ENCODE data around the gene MRPL46. TPM values are rescaled to one million over a fixed set of nuclear protein-coding genes. Genes with fewer than 3 reads are reported as not detected.

The MRPL46 gene
- total RNA-seq, 6 donors from 2014 or later: 8.7 to 23.1 (median 17.6) TPM

DNA sequence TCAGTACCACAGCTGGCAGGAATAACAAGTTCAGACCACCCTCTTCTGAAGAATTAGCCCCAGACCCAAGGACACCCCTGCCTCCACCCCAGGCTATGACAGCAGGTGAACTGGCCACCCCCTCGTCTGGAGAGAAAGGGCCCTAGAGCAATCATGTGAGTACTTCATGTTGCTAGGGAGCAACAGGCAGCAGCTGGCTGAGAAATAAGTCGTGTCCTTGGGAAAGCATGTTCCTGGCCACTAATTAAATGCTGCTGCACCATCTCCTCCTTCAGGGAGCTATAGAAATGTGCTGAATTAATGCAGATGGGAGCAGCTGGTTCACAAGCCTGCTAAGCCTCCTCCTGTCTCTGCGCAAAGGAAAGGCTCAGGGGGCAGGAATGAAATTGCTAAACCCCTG is 31.8 kb upstream of the MRPL46 start:
- WGBS, 2 donors: 78 to 81% methylated on average over 3 of the region's 3 CpGs
- DNase-seq (no peak), ATAC-seq (ENCODE audit: low FRiP score in 2 of 2) (no peak)
- H3K36me3 ChIP-seq: peaks cover 0 to 6% (median 2%) of the 10 kb centered on the region in 4 donors
- TF ChIP-seq POLR2A (IDR thresholded peaks at IDR 0.05) (no peak), EP300 (IDR thresholded peaks at IDR 0.05) (no peak)
- H3K4me1 ChIP-seq: no peaks in the 10 kb centered on the region
- no peak overlapping the region for H3K27ac ChIP-seq
- H3K27me3 ChIP-seq: no peaks in the 10 kb centered on the region
- no peak overlapping the region for H3K4me3 ChIP-seq
- H3K9me3 ChIP-seq: no peaks in the 10 kb centered on the region

- DNase-seq (no peak), ATAC-seq (ENCODE audit: low FRiP score in 2 of 2) (peak in 1 of 2 donors; percentile 21)
- Histone ChIP-seq H3K27ac (no peak overlapping the region), H3K36me3 (no peaks in the 10 kb centered on the region), H3K27me3 (no peaks in the 10 kb centered on the region), H3K4me3 (no peak overlapping the region), H3K4me1 (no peaks in the 10 kb centered on the region), H3K9me3 (no peaks in the 10 kb centered on the region)
- WGBS, 2 donors: 77 to 90% methylated on average over 10 to 11 of the region's 11 CpGs
- TF ChIP-seq POLR2A (IDR thresholded peaks at IDR 0.05) (no peak), EP300 (IDR thresholded peaks at IDR 0.05) (no peak), POLR2AphosphoS5 (IDR thresholded peaks at IDR 0.05) (no peak), CTCF (IDR thresholded peaks at IDR 0.05) (no peak)
These were observed 30.0 kb upstream of the MRPL46 start for GRCh38 chr15:88497109-88497765.

GRCh38 chr15:88493844-88494243 is 26.7 kb upstream of the MRPL46 start:
- Histone ChIP-seq H3K4me1 (no peaks in the 10 kb centered on the region), H3K27me3 (no peaks in the 10 kb centered on the region), H3K36me3 (no peaks in the 10 kb centered on the region), H3K27ac (no peak overlapping the region), H3K4me3 (no peak overlapping the region), H3K9me3 (no peaks in the 10 kb centered on the region)
- 87 to 94% methylated on average over 7 to 10 of the region's 10 CpGs for WGBS, 2 donors
- no peak for DNase-seq
- no peak for ATAC-seq (ENCODE audit: low FRiP score in 2 of 2)
- TF ChIP-seq POLR2A (IDR thresholded peaks at IDR 0.05) (no peak), POLR2AphosphoS5 (IDR thresholded peaks at IDR 0.05) (no peak), EP300 (IDR thresholded peaks at IDR 0.05) (no peak), CTCF (IDR thresholded peaks at IDR 0.05) (no peak)

GRCh38 chr15:88491158-88491557 is 24.0 kb upstream of the MRPL46 start:
- Histone ChIP-seq H3K27me3 (no peaks in the 10 kb centered on the region), H3K27ac (no peak overlapping the region), H3K9me3 (no peaks in the 10 kb centered on the region), H3K4me3 (no peak overlapping the region), H3K36me3 (no peaks in the 10 kb centered on the region), H3K4me1 (no peaks in the 10 kb centered on the region)
- no peak for TF ChIP-seq POLR2AphosphoS5 (IDR thresholded peaks at IDR 0.05)
- no peak for TF ChIP-seq CTCF (IDR thresholded peaks at IDR 0.05)
- no peak for TF ChIP-seq EP300 (IDR thresholded peaks at IDR 0.05)
- no peak for TF ChIP-seq POLR2A (IDR thresholded peaks at IDR 0.05)
- DNase-seq (no peak), ATAC-seq (ENCODE audit: low FRiP score in 2 of 2) (no peak)
- 67 to 72% methylated on average over 10 of the region's 10 CpGs for WGBS, 2 donors

- no peak overlapping the region for H3K4me3 ChIP-seq
- no peaks in the 10 kb centered on the region for H3K9me3 ChIP-seq
- no peaks in the 10 kb centered on the region for H3K27me3 ChIP-seq
- no peaks in the 10 kb centered on the region for H3K36me3 ChIP-seq
- no peak overlapping the region for H3K27ac ChIP-seq
- ATAC-seq (ENCODE audit: low FRiP score in 2 of 2) (no peak), DNase-seq (no peak)
- WGBS, 2 donors: 90 to 96% methylated on average over 3 of the region's 3 CpGs
- TF ChIP-seq CTCF (IDR thresholded peaks at IDR 0.05): no peak
- TF ChIP-seq EP300 (IDR thresholded peaks at IDR 0.05): no peak
- TF ChIP-seq POLR2AphosphoS5 (IDR thresholded peaks at IDR 0.05): no peak
- no peaks in the 10 kb centered on the region for H3K4me1 ChIP-seq
These were observed 22.8 kb upstream of the MRPL46 start for GRCh38 chr15:88490036-88490435.

Data from upper lobe of left lung (tissue), 6 donors.